IPS-18a (cell line): ENCODE results near the gene ADNP.
"Not testable (repeated sequence)": the region's sequence is repeated elsewhere in the genome, so short reads cannot be mapped to it uniquely, and the experiment has no call there.

ENCODE experiments used
- H3K27ac ChIP-seq: one replicate; pipeline ENCODE4 v1.5.1; 2013; ENCODE audit warnings: low read length
- H3K27me3 ChIP-seq: one replicate; pipeline ENCODE4 v1.6.1; 2013; ENCODE audit warnings: mild to moderate bottlenecking, low read length; ENCODE audit not compliant: control insufficient read depth, insufficient read depth
- H3K36me3 ChIP-seq: one replicate; pipeline ENCODE4 v1.6.1; 2013; ENCODE audit warnings: low read depth, low read length; ENCODE audit not compliant: control insufficient read depth
- H3K4me1 ChIP-seq: one replicate; pipeline ENCODE4 v1.6.1; 2013; ENCODE audit warnings: low read depth, low read length; ENCODE audit not compliant: control insufficient read depth
- H3K4me3 ChIP-seq: one replicate; pipeline ENCODE4 v1.5.1; 2013; ENCODE audit warnings: low read length
- H3K9ac ChIP-seq: one replicate; pipeline ENCODE4 v1.6.1; 2013; ENCODE audit warnings: mild to moderate bottlenecking, low read length, moderate library complexity
- H3K9me3 ChIP-seq: one replicate; pipeline ENCODE4 v1.6.1; 2013; ENCODE audit warnings: low read depth, low read length; ENCODE audit not compliant: control insufficient read depth

ADNP gene

DNA sequence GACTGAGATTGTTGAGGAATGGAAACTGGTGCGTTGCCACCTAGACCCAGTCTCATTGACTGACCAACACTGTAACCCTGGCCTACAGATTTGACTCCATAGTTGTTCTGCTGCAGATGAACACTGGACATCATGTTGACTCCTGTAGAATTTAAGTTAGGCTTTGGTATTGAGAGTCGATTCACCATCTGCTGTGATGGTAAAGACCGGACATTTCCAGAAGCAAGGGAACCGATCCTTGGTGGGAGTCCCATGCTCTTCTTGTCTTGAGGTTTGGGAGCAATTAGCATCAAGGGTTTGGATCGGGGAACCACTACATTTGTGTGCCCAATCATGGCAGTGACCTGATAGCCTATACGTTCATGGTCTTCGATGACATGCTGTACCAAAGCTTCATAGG is 37.6 kb downstream of the ADNP start:
- Histone ChIP-seq H3K4me3 (no peak overlapping the region), H3K4me1 (no peaks in the 10 kb centered on the region), H3K27ac (no peak overlapping the region), H3K27me3 (no peaks in the 10 kb centered on the region), H3K36me3 (peaks cover 94% of the 10 kb centered on the region), H3K9me3 (no peaks in the 10 kb centered on the region), H3K9ac (no peak overlapping the region)

DNA sequence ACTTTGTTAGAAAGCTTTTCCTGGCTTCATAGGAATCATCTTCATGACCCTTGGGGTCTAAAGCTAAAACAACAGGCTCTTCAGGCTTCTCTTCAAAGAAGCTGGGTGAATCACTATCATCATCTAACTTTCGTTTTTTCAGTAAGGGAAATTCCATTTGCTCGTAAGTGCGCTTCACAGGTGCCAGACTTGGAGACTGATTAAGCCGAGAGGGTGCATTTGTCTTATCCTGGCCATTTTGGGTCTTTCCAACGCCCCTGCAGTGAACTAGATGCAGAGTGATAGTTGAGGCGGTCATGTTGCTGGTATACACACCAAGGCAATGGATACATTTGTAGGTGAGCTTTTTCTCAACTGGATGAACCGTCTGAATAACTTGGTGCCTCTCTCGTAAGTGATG is 38.8 kb downstream of the ADNP start:
- Histone ChIP-seq H3K4me3 (no peak overlapping the region), H3K27ac (no peak overlapping the region), H3K9ac (no peak overlapping the region), H3K4me1 (no peaks in the 10 kb centered on the region), H3K9me3 (no peaks in the 10 kb centered on the region), H3K36me3 (peaks cover 85% of the 10 kb centered on the region), H3K27me3 (no peaks in the 10 kb centered on the region)

DNA sequence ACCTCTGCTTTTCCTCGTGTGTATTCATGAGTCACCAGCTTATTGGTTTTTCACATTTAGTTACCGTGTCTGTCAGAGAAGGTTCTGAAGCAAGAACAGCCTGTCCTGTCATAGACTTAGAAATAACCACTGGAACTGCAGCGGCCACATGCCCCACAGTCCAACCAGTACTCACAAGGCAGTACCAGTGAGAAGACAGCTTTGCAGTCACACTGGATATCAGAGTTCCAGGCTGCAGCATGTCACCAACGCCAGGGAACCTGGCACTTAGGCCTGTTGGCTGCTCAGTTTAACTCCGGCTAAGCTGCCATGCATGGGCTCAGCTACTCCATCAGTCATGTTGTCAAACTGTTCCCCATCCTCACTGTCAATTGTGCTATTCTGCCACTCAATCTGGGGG is 40.1 kb downstream of the ADNP start:
- H3K9ac ChIP-seq = no peak overlapping the region
- H3K9me3 ChIP-seq = no peaks in the 10 kb centered on the region
- no peak overlapping the region for H3K27ac ChIP-seq
- no peaks in the 10 kb centered on the region for H3K4me1 ChIP-seq
- H3K27me3 ChIP-seq = no peaks in the 10 kb centered on the region
- H3K4me3 ChIP-seq = no peak overlapping the region
- peaks cover 74% of the 10 kb centered on the region for H3K36me3 ChIP-seq

DNA sequence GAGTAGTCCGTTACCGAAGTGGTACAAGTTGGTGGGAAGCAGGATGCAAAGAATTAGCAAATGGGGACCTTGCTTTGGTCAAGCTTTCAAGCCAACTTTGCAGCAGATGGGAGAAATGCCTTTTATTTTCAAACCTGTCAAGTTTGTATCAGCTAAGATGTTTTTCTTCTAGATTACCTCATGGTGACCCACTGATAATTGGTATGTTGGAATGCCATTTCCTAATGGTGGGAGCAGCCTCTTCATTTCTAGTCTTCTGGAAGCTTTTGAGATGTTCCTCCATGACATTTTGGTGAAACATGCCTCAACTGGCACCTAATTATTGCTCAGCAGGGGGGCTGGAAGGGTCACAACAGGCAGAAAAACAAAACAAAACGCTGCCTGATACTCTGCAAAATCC is 43.7 kb downstream of the ADNP start:
- H3K9me3 ChIP-seq = no peaks in the 10 kb centered on the region
- H3K9ac ChIP-seq = no peak overlapping the region
- peaks cover 41% of the 10 kb centered on the region for H3K36me3 ChIP-seq
- no peaks in the 10 kb centered on the region for H3K27me3 ChIP-seq
- no peaks in the 10 kb centered on the region for H3K4me1 ChIP-seq
- H3K27ac ChIP-seq = no peak overlapping the region
- H3K4me3 ChIP-seq = no peak overlapping the region

DNA sequence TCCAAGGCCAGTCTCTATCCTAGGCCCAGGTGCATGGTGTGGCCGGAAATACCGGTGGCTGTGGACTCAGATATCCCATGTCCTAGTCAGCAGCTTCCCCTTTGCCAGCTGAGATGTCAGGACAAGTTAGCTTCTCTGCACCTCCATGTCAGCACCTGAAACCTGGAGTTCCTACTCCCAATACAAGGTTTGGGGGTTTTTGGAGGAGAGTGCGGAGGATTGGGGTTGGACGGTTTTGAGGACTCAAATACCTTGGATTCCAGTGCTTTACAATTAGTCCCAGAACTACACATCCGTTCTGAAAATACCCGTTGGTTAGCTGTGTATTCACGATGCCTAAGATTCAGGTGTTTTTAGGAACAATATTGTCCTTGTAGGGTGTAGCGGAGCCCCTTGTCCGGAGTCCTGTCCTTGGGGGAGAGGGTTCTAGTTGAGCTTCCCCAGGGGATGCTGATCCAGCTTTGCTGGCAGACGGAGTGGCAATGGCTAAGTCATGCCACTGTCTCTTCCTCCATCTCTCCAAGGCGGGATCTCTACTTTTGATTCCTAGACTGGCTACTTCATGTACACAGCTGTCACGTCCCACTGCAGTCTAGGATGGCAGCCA is 45.0 kb downstream of the ADNP start:
- Histone ChIP-seq H3K27ac (no peak overlapping the region), H3K4me3 (no peak overlapping the region), H3K4me1 (no peaks in the 10 kb centered on the region), H3K27me3 (no peaks in the 10 kb centered on the region), H3K9me3 (no peaks in the 10 kb centered on the region), H3K36me3 (peaks cover 28% of the 10 kb centered on the region), H3K9ac (no peak overlapping the region)

DNA sequence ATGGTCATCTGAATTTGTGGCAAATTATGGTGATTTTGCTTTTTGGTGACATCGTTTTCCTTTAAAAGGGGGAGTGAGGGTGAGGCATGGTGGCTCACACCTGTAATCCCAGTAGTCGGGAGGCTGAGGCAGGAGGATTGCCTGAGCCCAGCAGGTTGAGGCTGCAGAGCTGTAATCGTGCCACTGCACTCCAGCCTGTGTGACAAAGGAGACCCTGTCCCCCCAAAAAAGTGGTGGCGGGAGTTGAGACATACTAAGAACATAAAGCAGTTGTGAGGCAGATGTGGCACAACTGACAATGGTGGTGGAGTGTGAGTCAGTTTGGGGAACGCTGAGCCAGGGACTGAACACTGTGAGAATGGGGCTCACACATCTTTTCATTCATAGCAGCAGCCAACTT is 45.5 kb downstream of the ADNP start:
- Histone ChIP-seq H3K27ac (no peak overlapping the region), H3K9ac (no peak overlapping the region), H3K36me3 (peaks cover 23% of the 10 kb centered on the region), H3K4me1 (no peaks in the 10 kb centered on the region), H3K9me3 (no peaks in the 10 kb centered on the region), H3K4me3 (no peak overlapping the region), H3K27me3 (no peaks in the 10 kb centered on the region)

DNA sequence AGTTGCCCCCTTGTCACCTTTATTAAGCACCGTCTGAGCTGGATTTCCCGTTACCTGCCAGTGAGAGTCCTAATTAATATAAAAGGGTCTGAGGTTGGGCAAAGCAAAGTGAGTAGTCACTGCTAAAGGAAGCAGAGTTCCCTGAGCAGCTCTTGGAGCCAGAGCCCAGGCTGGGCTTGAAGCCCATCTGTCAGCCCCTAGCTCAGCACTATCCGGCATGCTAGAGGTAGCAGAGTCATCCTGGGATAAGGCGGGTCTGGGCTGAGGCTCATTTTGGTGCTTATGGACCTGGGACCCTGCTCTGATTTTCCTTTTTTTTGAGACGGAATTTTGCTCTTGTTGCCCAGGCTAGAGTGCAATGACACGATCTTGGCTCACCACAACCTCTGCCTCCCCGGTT is 46.2 kb downstream of the ADNP start:
- H3K4me1 ChIP-seq = no peaks in the 10 kb centered on the region
- no peak overlapping the region for H3K9ac ChIP-seq
- peaks cover 16% of the 10 kb centered on the region for H3K36me3 ChIP-seq

DNA sequence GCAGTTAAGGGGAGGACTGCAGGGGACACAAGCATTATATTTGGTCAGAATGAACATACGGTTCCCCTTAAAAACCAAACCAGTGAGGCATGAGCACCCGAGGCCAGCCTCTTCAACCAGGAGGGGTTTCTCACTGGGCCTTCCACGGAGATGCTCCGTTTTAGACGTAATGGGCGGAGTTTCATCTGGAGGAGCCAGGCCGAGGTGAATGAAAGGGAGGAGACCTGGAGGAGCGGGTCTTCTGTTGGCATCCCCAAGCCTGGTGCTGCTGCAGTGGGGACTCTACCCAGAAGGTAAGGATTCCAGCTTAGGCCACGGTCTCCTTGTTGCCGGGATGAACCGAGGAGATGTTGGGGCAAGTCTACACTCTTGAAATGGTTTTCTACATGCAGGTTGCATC is 47.4 kb downstream of the ADNP start:
- Histone ChIP-seq H3K4me1 (no peaks in the 10 kb centered on the region), H3K36me3 (peaks cover 6% of the 10 kb centered on the region), H3K27me3 (no peaks in the 10 kb centered on the region), H3K27ac (no peak overlapping the region), H3K4me3 (no peak overlapping the region), H3K9ac (no peak overlapping the region), H3K9me3 (no peaks in the 10 kb centered on the region)

More for the DNA sequence above, 46.2 kb downstream of the ADNP start:
- no peak overlapping the region for H3K4me3 ChIP-seq
- H3K27me3 ChIP-seq = no peaks in the 10 kb centered on the region
- no peak overlapping the region for H3K27ac ChIP-seq
- no peaks in the 10 kb centered on the region for H3K9me3 ChIP-seq

DNA sequence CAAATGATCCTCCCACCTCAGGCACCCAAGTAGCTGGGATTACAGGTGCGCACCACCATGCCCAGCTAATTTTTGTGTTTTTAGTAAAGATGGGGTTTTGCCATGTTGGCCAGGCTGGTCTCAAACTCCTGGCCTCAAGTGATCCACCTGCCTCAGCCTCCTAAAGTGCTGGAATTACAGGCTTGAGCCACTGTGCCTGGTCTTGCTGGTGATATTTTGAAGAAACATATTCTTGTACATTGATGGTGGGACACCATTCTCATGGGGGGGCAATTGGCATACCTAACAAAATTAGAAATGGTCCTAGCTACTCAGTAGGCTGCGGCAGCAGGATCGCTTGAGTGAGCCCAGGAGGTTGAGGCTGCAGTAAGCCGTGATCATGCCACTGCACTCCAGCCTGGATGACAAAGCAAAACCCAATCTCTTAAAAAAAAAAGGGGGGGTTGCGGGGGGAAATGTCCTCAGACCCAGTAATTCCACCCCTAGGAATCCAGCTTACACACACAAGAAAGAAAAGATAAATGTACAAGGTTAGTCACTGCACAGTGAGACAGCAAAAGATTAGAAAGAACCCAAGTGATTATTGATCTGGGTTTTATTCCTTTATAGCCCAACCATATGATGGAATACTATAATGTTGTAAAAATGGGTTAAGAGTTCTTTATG is 49.3 kb downstream of the ADNP start:
- H3K27me3 ChIP-seq, H3K9me3 ChIP-seq, H3K9ac ChIP-seq, H3K27ac ChIP-seq, H3K4me1 ChIP-seq, H3K36me3 ChIP-seq, H3K4me3 ChIP-seq: not testable (repeated sequence)

DNA sequence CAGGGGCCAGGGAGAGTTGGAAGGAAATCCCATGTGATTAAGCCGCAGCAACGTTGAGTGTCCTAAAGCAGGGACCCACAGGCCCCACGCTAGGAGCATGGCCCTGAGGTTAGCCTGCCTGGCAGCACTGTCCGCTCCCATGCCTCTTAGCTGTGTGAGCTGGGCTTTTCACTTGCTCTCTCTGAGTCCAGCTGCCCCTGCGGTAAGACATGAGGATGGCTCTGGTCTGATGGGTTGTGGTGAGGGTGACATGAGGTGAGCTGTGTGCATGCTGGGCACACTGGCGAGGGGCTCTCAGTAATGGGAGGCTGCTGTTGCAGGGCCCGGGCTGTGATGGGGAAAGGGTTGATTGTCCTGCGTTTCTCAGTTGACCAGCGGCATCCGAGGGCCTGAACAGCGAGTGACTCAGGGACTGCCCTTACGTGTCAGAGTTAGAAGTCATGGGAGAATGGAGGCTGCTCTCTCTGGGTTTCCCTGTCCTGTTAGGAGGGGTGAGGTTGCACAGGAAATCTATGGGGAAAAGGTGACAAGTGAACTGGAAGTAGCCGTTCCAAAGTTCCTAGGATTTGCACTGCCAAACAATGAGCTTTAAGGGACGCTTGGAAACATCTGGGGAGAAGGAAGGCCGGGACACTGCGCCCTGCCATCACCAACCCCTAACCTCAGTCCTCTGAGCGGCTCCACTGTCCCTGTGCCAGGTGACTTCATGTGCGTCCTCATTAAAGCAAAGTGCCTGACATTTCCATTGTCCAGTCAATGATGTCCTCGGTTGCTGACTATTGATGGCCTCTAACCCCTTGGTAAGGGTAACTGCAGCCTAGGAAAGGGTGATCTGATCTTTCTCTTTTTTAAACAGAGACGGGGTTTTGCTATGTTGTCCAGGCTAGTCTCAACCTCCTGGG is 51.3 kb downstream of the ADNP start:
- H3K36me3 ChIP-seq = no peaks in the 10 kb centered on the region
- H3K4me1 ChIP-seq = no peaks in the 10 kb centered on the region
- no peak overlapping the region for H3K9ac ChIP-seq
- no peaks in the 10 kb centered on the region for H3K27me3 ChIP-seq
- no peaks in the 10 kb centered on the region for H3K9me3 ChIP-seq
- H3K4me3 ChIP-seq = no peak overlapping the region
- H3K27ac ChIP-seq = no peak overlapping the region

DNA sequence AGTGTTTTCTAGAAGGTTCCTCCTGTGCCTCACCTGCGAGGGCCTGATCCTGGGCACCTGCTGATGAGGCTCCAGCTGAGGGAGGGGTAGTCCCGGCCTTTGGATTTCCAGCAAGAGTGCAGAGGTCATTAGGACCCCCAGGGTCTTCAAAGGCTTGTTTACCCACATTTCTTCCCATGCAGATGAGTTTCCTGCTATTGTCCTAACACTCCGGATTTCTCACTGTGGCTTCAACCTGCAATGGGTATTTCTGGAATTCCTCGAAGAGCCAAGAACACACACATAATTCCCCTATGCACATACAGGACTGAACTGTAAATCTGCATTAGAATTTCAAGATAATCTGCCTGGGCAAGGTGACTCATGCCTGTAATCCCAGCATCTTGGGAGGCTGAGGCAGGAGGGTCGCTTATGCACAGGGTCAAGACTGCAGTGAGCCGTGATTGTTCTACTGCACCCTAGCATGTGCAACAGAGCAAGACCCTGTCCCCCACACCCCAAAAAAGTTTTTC is 53.9 kb downstream of the ADNP start:
- H3K9me3 ChIP-seq = no peaks in the 10 kb centered on the region
- H3K36me3 ChIP-seq = no peaks in the 10 kb centered on the region
- no peak overlapping the region for H3K27ac ChIP-seq
- no peak overlapping the region for H3K4me3 ChIP-seq
- no peak overlapping the region for H3K9ac ChIP-seq
- no peaks in the 10 kb centered on the region for H3K4me1 ChIP-seq
- H3K27me3 ChIP-seq = no peaks in the 10 kb centered on the region
